ENCODE measurements around the gene SLC2A4RG.

DNA sequence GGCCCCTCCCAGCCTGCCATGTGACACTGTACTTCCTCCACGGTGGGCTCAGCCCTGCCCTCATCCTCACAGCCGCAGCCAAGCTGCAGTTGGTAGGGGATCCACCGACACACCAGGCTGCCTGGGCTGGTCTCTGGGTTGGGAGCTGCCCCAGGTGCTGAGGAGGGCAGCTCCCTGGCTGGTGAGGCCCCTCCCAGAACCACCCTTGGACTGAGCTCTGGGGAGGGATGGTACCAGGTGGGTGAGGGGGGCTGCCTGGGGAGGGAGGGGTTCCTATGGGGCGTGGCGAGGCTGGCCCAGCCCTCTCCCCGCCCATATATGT lies 43.3 kb upstream of the SLC2A4RG start:
- TF ChIP-seq POLR2A (IDR thresholded peaks at IDR 0.05) = no peak
- TF ChIP-seq, protein P1, sequence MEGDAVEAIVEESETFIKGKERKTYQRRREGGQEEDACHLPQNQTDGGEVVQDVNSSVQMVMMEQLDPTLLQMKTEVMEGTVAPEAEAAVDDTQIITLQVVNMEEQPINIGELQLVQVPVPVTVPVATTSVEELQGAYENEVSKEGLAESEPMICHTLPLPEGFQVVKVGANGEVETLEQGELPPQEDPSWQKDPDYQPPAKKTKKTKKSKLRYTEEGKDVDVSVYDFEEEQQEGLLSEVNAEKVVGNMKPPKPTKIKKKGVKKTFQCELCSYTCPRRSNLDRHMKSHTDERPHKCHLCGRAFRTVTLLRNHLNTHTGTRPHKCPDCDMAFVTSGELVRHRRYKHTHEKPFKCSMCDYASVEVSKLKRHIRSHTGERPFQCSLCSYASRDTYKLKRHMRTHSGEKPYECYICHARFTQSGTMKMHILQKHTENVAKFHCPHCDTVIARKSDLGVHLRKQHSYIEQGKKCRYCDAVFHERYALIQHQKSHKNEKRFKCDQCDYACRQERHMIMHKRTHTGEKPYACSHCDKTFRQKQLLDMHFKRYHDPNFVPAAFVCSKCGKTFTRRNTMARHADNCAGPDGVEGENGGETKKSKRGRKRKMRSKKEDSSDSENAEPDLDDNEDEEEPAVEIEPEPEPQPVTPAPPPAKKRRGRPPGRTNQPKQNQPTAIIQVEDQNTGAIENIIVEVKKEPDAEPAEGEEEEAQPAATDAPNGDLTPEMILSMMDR (IDR thresholded peaks at IDR 0.05) = no peak

Measured in adrenal gland (tissue), 5 donors.